ENCODE measurements around the gene SRGAP2.
A peak's percentile ranks its signal among the peaks of the same experiment; 100 is the strongest.
"Not testable (repeated sequence)": the region's sequence is repeated elsewhere in the genome, so short reads cannot be mapped to it uniquely, and the experiment has no call there.

Gene SRGAP2

GRCh38 chr1:206203364-206204158 lies at the start of gene SRGAP2:
SRGAP2 (plus strand) TSS chr1:206203541; CDS start chr1:206205971, 2,430 bp downstream.
- DNase-seq (ENCODE audit: low read depth in 2 of 2): peak; percentile 12 to 45

- not testable (repeated sequence) for DNase-seq (ENCODE audit: low read depth in 2 of 2)
These were observed 35.9 kb upstream of the SRGAP2 start for GRCh38 chr1:206167350-206168029.

GRCh38 chr1:206169794-206170193 lies 33.5 kb upstream of the SRGAP2 start:
- not testable (repeated sequence) for DNase-seq (ENCODE audit: low read depth in 2 of 2)

- DNase-seq (ENCODE audit: low read depth in 2 of 2): not testable (repeated sequence)
These were observed 30.1 kb upstream of the SRGAP2 start for GRCh38 chr1:206173110-206173719.

GRCh38 chr1:206174182-206174868 lies 29.0 kb upstream of the SRGAP2 start:
- DNase-seq (ENCODE audit: low read depth in 2 of 2): not testable (repeated sequence)

GRCh38 chr1:206175459-206176113 lies 27.8 kb upstream of the SRGAP2 start:
- not testable (repeated sequence) for DNase-seq (ENCODE audit: low read depth in 2 of 2)

GRCh38 chr1:206176114-206176502 lies 27.2 kb upstream of the SRGAP2 start:
- DNase-seq (ENCODE audit: low read depth in 2 of 2): not testable (repeated sequence)

GRCh38 chr1:206178061-206178989 lies 25.0 kb upstream of the SRGAP2 start:
- not testable (repeated sequence) for DNase-seq (ENCODE audit: low read depth in 2 of 2)

GRCh38 chr1:206179666-206180065 lies 23.7 kb upstream of the SRGAP2 start:
- not testable (repeated sequence) for DNase-seq (ENCODE audit: low read depth in 2 of 2)

- not testable (repeated sequence) for DNase-seq (ENCODE audit: low read depth in 2 of 2)
These were observed 20.7 kb upstream of the SRGAP2 start for GRCh38 chr1:206182368-206183317.

GRCh38 chr1:206183788-206184187 lies 19.6 kb upstream of the SRGAP2 start:
- not testable (repeated sequence) for DNase-seq (ENCODE audit: low read depth in 2 of 2)

- not testable (repeated sequence) for DNase-seq (ENCODE audit: low read depth in 2 of 2)
These were observed 17.6 kb upstream of the SRGAP2 start for GRCh38 chr1:206185778-206186177.

GRCh38 chr1:206186826-206187225 lies 16.5 kb upstream of the SRGAP2 start:
- DNase-seq (ENCODE audit: low read depth in 2 of 2): not testable (repeated sequence)

GRCh38 chr1:206195182-206195581 lies 8.2 kb upstream of the SRGAP2 start:
- DNase-seq (ENCODE audit: low read depth in 2 of 2): not testable (repeated sequence)

- not testable (repeated sequence) for DNase-seq (ENCODE audit: low read depth in 2 of 2)
These were observed 6.5 kb upstream of the SRGAP2 start for GRCh38 chr1:206196748-206197424.

GRCh38 chr1:206202789-206203363 lies 465 bp upstream of the SRGAP2 start, which contains the start of gene FAM72A:
FAM72A (minus strand) TSS chr1:206202839; CDS start chr1:206202025, 814 bp downstream.
- DNase-seq (ENCODE audit: low read depth in 2 of 2): peak; percentile 91 to 93

GRCh38 chr1:206204159-206204511 lies 794 bp downstream of the SRGAP2 start:
- DNase-seq (ENCODE audit: low read depth in 2 of 2): not testable (repeated sequence)

GRCh38 chr1:206204871-206205270 lies 1.5 kb downstream of the SRGAP2 start:
- DNase-seq (ENCODE audit: low read depth in 2 of 2): not testable (repeated sequence)
